Neural cell (in vitro differentiated cells): ENCODE data around the gene ZNF747. TPM values are rescaled to one million over a fixed set of nuclear protein-coding genes. Genes with fewer than 3 reads are reported as not detected.

Experiments
- H2AFZ ChIP-seq: fragments of 200-600, 300-800 bp; sonication (generic), shearing (Covaris generic); 2 replicates; pipeline ENCODE4 v1.6.0; 2014; ENCODE audit warnings: low read depth, mild to moderate bottlenecking, antibody characterized with exemption, low read length, moderate library complexity
- H3F3A ChIP-seq: fragments of 200-600 bp; shearing (Covaris generic); 2 replicates; pipeline ENCODE4 v1.6.1; 2016; ENCODE audit warnings: mild to moderate bottlenecking, moderate library complexity, mixed read lengths, antibody characterized with exemption, low read length; ENCODE audit not compliant: insufficient read depth, poor library complexity, severe bottlenecking
- H3K27ac ChIP-seq: fragments of 200-600, 300-800 bp; sonication (generic), shearing (Covaris generic); 2 replicates; pipeline ENCODE4 v1.5.1; 2014; ENCODE audit warnings: mild to moderate bottlenecking, low read length, moderate library complexity
- H3K27me3 ChIP-seq: fragments of 300-800, 200-600 bp; sonication (generic), shearing (Covaris generic); 2 replicates; pipeline ENCODE4 v1.6.0; 2014; ENCODE audit warnings: mild to moderate bottlenecking, low read depth, low read length, moderate library complexity; ENCODE audit not compliant: insufficient read depth
- H3K36me3 ChIP-seq: fragments of 300-800, 200-600 bp; sonication (generic), shearing (Covaris generic); 2 replicates; pipeline ENCODE4 v1.5.1; 2014; ENCODE audit warnings: mild to moderate bottlenecking, antibody characterized with exemption, low read length, moderate library complexity; ENCODE audit not compliant: insufficient read depth
- H3K4me2 ChIP-seq: fragments of 300-800, 200-600 bp; sonication (generic), shearing (Covaris generic); 2 replicates; pipeline ENCODE4 v1.6.0; 2014; ENCODE audit warnings: mild to moderate bottlenecking, low read length
- H3K4me3 ChIP-seq: fragments of 300-800, 200-600 bp; sonication (generic), shearing (Covaris generic); 2 replicates; pipeline ENCODE4 v1.5.1; 2014; ENCODE audit warnings: mild to moderate bottlenecking, low read length, moderate library complexity
- H3K79me2 ChIP-seq: fragments of 200-600 bp; shearing (Covaris generic); replicated peaks from 2 replicates; pipeline ENCODE4 v1.6.0; 2014; ENCODE audit warnings: mild to moderate bottlenecking, low read length, moderate library complexity; ENCODE audit not compliant: insufficient read depth
- H3K9ac ChIP-seq: fragments of 300-800, 200-600 bp; sonication (generic), shearing (Covaris generic); 2 replicates; pipeline ENCODE4 v1.6.1; 2016; ENCODE audit warnings: mild to moderate bottlenecking, low read length, mixed read lengths
- H3K9me2 ChIP-seq: fragments of 200-600 bp; shearing (Covaris generic); 2 replicates; pipeline ENCODE4 v1.6.1; 2016; ENCODE audit warnings: mild to moderate bottlenecking, low read length, mixed read lengths; ENCODE audit not compliant: insufficient read depth
- H3K9me3 ChIP-seq: fragments of 200-600, 300-800 bp; sonication (generic), shearing (Covaris generic); 2 replicates; pipeline ENCODE4 v1.6.1; 2016; ENCODE audit warnings: mild to moderate bottlenecking, mixed run types, low read length, moderate library complexity, mixed read lengths
- H4K20me1 ChIP-seq: fragments of 200-600 bp; shearing (Covaris generic); 2 replicates; pipeline ENCODE4 v1.6.1; 2016; ENCODE audit warnings: mild to moderate bottlenecking, mixed run types; ENCODE audit not compliant: insufficient read depth
- EP300 ChIP-seq: fragments of 450-650 bp; conservative IDR thresholded peaks from 2 replicates; pipeline ENCODE4 v1.6.1; 2014; ENCODE audit warnings: antibody characterized with exemption, mild to moderate bottlenecking, moderate library complexity; ENCODE audit not compliant: poor library complexity, severe bottlenecking
- EZH2 ChIP-seq: fragments of 200-600, 300-800 bp; shearing (Covaris generic), sonication (generic); IDR thresholded peaks from 2 replicates; pipeline ENCODE4 v1.6.1; 2014; ENCODE audit warnings: antibody characterized with exemption, low read length, borderline replicate concordance, mild to moderate bottlenecking; ENCODE audit not compliant: insufficient read depth, poor library complexity, severe bottlenecking
- MXI1 ChIP-seq: fragments of 450-650 bp; conservative IDR thresholded peaks from 2 replicates; pipeline ENCODE4 v1.6.1; 2014; ENCODE audit warnings: antibody characterized with exemption, mild to moderate bottlenecking; ENCODE audit not compliant: poor library complexity, severe bottlenecking
- POLR2AphosphoS5 ChIP-seq: IDR thresholded peaks from 2 replicates; pipeline ENCODE4 v1.6.1; 2012
- RAD21 ChIP-seq: fragments of 450-650 bp; conservative IDR thresholded peaks from 2 replicates; pipeline ENCODE4 v1.6.1; 2014; ENCODE audit warnings: antibody characterized with exemption, mild to moderate bottlenecking, moderate library complexity
- SMC3 ChIP-seq: fragments of 450-650 bp; conservative IDR thresholded peaks from 2 replicates; pipeline ENCODE4 v1.6.1; 2014; ENCODE audit warnings: antibody characterized with exemption, mild to moderate bottlenecking, moderate library complexity; ENCODE audit not compliant: poor library complexity
- TAF1 ChIP-seq: IDR thresholded peaks from 2 replicates; pipeline ENCODE4 v1.6.1; 2012; ENCODE audit warnings: low read depth
- polyA plus RNA-seq: library from polyadenylated mRNA; depleted of rRNA; stranded (reverse); fragments of >200 nt; gene quantifications from 2 replicates; pipeline ENCODE4 v1.2.3, GENCODE V29; 2014
- TF ChIP-seq, protein P1 (sequence below): IDR thresholded peaks from 2 replicates; pipeline ENCODE4 v1.6.1; 2012; ENCODE audit warnings: borderline replicate concordance
- TF ChIP-seq, protein P2 (sequence below): fragments of 450-650 bp; IDR thresholded peaks from 2 replicates; pipeline ENCODE4 v1.5.1; 2014; ENCODE audit warnings: antibody characterized with exemption, mild to moderate bottlenecking, moderate library complexity; ENCODE audit not compliant: poor library complexity, severe bottlenecking

Gene ZNF747
- polyA plus RNA-seq, 1 donor from 2014 or later: 5.7 TPM

DNA sequence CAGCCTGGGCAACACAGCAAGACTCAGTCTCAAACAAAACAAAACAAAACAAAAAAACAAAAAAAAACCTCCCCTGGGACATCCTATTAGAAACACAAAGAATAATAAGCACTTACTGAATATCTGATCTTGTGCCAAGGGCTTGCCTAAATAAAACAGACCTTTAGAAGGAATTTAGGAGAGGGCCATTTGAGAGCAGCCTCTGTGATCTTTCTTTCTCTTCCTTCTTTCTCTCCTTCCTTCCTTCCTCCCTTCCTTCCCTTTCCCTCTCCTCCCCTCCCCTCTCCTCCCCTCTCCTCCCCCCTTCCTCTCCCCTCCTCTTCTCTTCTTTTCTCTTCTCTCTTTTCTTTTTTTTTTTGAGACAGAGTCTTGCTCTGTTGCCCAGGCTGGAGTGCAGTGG, 49.8 kb downstream of the ZNF747 start:
- H3K4me2 ChIP-seq: no peak overlapping the region
- no peaks in the 10 kb centered on the region for H4K20me1 ChIP-seq
- H3K27me3 ChIP-seq: no peaks in the 10 kb centered on the region
- TF ChIP-seq POLR2AphosphoS5: no peak
- no peak for TF ChIP-seq SMC3
- TF ChIP-seq, protein P1, sequence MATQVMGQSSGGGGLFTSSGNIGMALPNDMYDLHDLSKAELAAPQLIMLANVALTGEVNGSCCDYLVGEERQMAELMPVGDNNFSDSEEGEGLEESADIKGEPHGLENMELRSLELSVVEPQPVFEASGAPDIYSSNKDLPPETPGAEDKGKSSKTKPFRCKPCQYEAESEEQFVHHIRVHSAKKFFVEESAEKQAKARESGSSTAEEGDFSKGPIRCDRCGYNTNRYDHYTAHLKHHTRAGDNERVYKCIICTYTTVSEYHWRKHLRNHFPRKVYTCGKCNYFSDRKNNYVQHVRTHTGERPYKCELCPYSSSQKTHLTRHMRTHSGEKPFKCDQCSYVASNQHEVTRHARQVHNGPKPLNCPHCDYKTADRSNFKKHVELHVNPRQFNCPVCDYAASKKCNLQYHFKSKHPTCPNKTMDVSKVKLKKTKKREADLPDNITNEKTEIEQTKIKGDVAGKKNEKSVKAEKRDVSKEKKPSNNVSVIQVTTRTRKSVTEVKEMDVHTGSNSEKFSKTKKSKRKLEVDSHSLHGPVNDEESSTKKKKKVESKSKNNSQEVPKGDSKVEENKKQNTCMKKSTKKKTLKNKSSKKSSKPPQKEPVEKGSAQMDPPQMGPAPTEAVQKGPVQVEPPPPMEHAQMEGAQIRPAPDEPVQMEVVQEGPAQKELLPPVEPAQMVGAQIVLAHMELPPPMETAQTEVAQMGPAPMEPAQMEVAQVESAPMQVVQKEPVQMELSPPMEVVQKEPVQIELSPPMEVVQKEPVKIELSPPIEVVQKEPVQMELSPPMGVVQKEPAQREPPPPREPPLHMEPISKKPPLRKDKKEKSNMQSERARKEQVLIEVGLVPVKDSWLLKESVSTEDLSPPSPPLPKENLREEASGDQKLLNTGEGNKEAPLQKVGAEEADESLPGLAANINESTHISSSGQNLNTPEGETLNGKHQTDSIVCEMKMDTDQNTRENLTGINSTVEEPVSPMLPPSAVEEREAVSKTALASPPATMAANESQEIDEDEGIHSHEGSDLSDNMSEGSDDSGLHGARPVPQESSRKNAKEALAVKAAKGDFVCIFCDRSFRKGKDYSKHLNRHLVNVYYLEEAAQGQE: no peak
- no peak for TF ChIP-seq MXI1
- no peak for TF ChIP-seq RAD21
- TF ChIP-seq, protein P2, sequence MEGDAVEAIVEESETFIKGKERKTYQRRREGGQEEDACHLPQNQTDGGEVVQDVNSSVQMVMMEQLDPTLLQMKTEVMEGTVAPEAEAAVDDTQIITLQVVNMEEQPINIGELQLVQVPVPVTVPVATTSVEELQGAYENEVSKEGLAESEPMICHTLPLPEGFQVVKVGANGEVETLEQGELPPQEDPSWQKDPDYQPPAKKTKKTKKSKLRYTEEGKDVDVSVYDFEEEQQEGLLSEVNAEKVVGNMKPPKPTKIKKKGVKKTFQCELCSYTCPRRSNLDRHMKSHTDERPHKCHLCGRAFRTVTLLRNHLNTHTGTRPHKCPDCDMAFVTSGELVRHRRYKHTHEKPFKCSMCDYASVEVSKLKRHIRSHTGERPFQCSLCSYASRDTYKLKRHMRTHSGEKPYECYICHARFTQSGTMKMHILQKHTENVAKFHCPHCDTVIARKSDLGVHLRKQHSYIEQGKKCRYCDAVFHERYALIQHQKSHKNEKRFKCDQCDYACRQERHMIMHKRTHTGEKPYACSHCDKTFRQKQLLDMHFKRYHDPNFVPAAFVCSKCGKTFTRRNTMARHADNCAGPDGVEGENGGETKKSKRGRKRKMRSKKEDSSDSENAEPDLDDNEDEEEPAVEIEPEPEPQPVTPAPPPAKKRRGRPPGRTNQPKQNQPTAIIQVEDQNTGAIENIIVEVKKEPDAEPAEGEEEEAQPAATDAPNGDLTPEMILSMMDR: no peak
- TF ChIP-seq EP300: no peak
- no peak for TF ChIP-seq TAF1
- TF ChIP-seq EZH2: no peak
- no peak overlapping the region for H3K4me3 ChIP-seq
- no peaks in the 10 kb centered on the region for H3K9me2 ChIP-seq
- H3K27ac ChIP-seq: no peak overlapping the region
- H3K36me3 ChIP-seq: no peaks in the 10 kb centered on the region
- no peaks in the 10 kb centered on the region for H3K9me3 ChIP-seq
- no peak overlapping the region for H3K9ac ChIP-seq
- no peaks in the 10 kb centered on the region for H3F3A ChIP-seq
- H3K79me2 ChIP-seq: no peaks in the 10 kb centered on the region
- H2AFZ ChIP-seq: no peak overlapping the region

DNA sequence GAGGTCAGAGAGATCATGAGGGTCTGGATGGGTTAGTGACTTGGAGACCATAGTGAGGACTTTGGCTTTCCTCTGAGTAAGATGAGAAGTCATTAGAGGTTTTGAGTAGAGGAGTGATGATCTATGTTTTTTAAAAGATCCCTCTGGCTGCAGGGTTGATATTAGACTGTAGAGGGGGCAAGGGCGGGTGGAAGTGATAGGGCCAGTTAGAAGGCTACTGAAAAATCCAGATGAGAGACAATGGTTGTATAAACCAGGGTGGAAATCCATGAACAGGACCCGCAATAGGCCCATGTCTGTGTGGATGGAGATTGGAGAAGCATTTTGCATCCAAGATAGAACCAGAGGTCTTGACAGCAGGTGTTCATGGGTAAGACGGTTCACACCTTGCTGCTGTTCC, 52.3 kb downstream of the ZNF747 start:
- TF ChIP-seq, protein P2: no peak
- no peak for TF ChIP-seq TAF1
- no peak for TF ChIP-seq EZH2
- TF ChIP-seq MXI1: no peak
- TF ChIP-seq RAD21: no peak
- TF ChIP-seq, protein P1: no peak
- no peak for TF ChIP-seq POLR2AphosphoS5
- TF ChIP-seq EP300: no peak
- TF ChIP-seq SMC3: no peak
- Histone ChIP-seq H3F3A (no peaks in the 10 kb centered on the region), H3K4me2 (no peak overlapping the region), H3K9me2 (no peaks in the 10 kb centered on the region), H4K20me1 (no peaks in the 10 kb centered on the region), H3K4me3 (no peak overlapping the region), H3K79me2 (no peaks in the 10 kb centered on the region), H2AFZ (no peak overlapping the region), H3K27me3 (no peaks in the 10 kb centered on the region), H3K9ac (no peak overlapping the region), H3K27ac (no peak overlapping the region), H3K9me3 (no peaks in the 10 kb centered on the region), H3K36me3 (no peaks in the 10 kb centered on the region)
